Loucy (cell line): Measurements from ENCODE around the gene SPOCK1.

ENCODE experiments used
- H2AFZ ChIP-seq: fragments of 200-600 bp; sonication (generic); 2 replicates; pipeline ENCODE4 v1.6.0; 2016; ENCODE audit warnings: antibody characterized with exemption, mild to moderate bottlenecking, low read length, moderate library complexity
- H3F3A ChIP-seq: fragments of 200-600 bp; 2 replicates; pipeline ENCODE4 v1.6.0; 2016; ENCODE audit warnings: antibody characterized with exemption, low read depth, mild to moderate bottlenecking
- H3K27me3 ChIP-seq: fragments of 200-600 bp; sonication (generic); 2 replicates; pipeline ENCODE4 v1.6.1; 2014; ENCODE audit warnings: low read length, mild to moderate bottlenecking; ENCODE audit not compliant: insufficient read depth, poor library complexity, severe bottlenecking
- H3K36me3 ChIP-seq: fragments of 200-600 bp; sonication (generic); 2 replicates; pipeline ENCODE4 v1.6.1; 2016; ENCODE audit warnings: low read length; ENCODE audit not compliant: insufficient read depth
- H3K4me1 ChIP-seq: fragments of 200-600 bp; sonication (generic); 2 replicates; pipeline ENCODE4 v1.5.1; 2014; ENCODE audit warnings: low read length, mild to moderate bottlenecking; ENCODE audit not compliant: insufficient read depth, poor library complexity, severe bottlenecking
- H3K4me2 ChIP-seq: fragments of 200-600 bp; sonication (generic); 2 replicates; pipeline ENCODE4 v1.6.0; 2014; ENCODE audit warnings: antibody characterized with exemption, low read length, low read depth, mild to moderate bottlenecking; ENCODE audit not compliant: poor library complexity, severe bottlenecking
- H3K4me3 ChIP-seq: fragments of 200-600 bp; sonication (generic); 2 replicates; pipeline ENCODE4 v1.5.1; 2014; ENCODE audit warnings: low read length, mild to moderate bottlenecking, mixed read lengths; ENCODE audit not compliant: poor library complexity, severe bottlenecking
- H3K79me2 ChIP-seq: fragments of 200-600 bp; sonication (generic); 2 replicates; pipeline ENCODE4 v1.6.1; 2014; ENCODE audit warnings: low read length; ENCODE audit not compliant: insufficient read depth
- H3K9ac ChIP-seq: fragments of 200-600 bp; sonication (generic); 2 replicates; pipeline ENCODE4 v1.6.0; 2014; ENCODE audit warnings: mild to moderate bottlenecking, low read depth, low read length, moderate library complexity; ENCODE audit not compliant: poor library complexity, severe bottlenecking
- H3K9me2 ChIP-seq: fragments of 200-600 bp; sonication (generic); replicated peaks from 2 replicates; pipeline ENCODE4 v1.6.1; 2016; ENCODE audit warnings: low read depth, low read length, mixed read lengths
- H3K9me3 ChIP-seq: fragments of 200-600 bp; sonication (generic); 2 replicates; pipeline ENCODE4 v1.6.1; 2014; ENCODE audit warnings: mild to moderate bottlenecking, antibody characterized with exemption, low read length, low read depth; ENCODE audit not compliant: insufficient read depth
- H4K20me1 ChIP-seq: fragments of 200-600 bp; sonication (generic); 2 replicates; pipeline ENCODE4 v1.6.0; 2014; ENCODE audit warnings: antibody characterized with exemption, low read length, mild to moderate bottlenecking; ENCODE audit not compliant: insufficient read depth, poor library complexity, severe bottlenecking
- EZH2phosphoT487 ChIP-seq: fragments of 200-600 bp; IDR thresholded peaks from 2 replicates; pipeline ENCODE4 v1.6.1; 2018; ENCODE audit warnings: antibody characterized with exemption, mild to moderate bottlenecking, moderate library complexity, borderline replicate concordance
- TF ChIP-seq, protein P1 (sequence below): fragments of 200-600 bp; sonication (generic); conservative IDR thresholded peaks from 2 replicates; pipeline ENCODE4 v1.5.1; 2014; ENCODE audit warnings: mild to moderate bottlenecking, antibody characterized with exemption, low read length

SPOCK1 gene

DNA sequence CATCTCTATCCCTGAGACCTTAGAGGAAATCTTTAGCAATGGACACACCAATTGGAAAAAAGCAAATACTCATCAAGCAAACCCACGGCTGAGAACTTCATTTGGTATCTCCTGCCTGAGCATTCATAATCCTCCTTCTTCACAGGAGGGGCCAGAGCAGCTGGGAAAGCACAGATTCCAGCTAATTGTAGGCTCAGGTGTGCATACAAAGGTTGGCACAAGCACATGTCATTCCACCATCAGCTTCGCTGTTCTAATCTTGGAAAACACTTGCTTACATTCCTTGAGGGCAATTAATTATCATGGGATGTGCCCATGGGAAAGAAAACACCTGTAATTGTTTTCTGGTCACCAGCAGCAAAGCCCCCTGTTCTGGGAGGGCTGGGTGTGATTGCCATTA, 376.6 kb downstream of the SPOCK1 start:
- no peak overlapping the region for H3K4me3 ChIP-seq
- no peaks in the 10 kb centered on the region for H3F3A ChIP-seq
- no peaks in the 10 kb centered on the region for H4K20me1 ChIP-seq
- no peak overlapping the region for H3K4me2 ChIP-seq
- H2AFZ ChIP-seq, result no peak overlapping the region
- H3K36me3 ChIP-seq, result no peaks in the 10 kb centered on the region
- no peaks in the 10 kb centered on the region for H3K9me3 ChIP-seq
- no peaks in the 10 kb centered on the region for H3K27me3 ChIP-seq
- H3K9ac ChIP-seq, result no peak overlapping the region
- no peak for TF ChIP-seq EZH2phosphoT487
- TF ChIP-seq, protein P1, sequence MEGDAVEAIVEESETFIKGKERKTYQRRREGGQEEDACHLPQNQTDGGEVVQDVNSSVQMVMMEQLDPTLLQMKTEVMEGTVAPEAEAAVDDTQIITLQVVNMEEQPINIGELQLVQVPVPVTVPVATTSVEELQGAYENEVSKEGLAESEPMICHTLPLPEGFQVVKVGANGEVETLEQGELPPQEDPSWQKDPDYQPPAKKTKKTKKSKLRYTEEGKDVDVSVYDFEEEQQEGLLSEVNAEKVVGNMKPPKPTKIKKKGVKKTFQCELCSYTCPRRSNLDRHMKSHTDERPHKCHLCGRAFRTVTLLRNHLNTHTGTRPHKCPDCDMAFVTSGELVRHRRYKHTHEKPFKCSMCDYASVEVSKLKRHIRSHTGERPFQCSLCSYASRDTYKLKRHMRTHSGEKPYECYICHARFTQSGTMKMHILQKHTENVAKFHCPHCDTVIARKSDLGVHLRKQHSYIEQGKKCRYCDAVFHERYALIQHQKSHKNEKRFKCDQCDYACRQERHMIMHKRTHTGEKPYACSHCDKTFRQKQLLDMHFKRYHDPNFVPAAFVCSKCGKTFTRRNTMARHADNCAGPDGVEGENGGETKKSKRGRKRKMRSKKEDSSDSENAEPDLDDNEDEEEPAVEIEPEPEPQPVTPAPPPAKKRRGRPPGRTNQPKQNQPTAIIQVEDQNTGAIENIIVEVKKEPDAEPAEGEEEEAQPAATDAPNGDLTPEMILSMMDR, result no peak
- H3K9me2 ChIP-seq, result no peaks in the 10 kb centered on the region
- no peaks in the 10 kb centered on the region for H3K4me1 ChIP-seq
- H3K79me2 ChIP-seq, result no peaks in the 10 kb centered on the region

GRCh38 chr5:137122075-137122474, 377.1 kb downstream of the SPOCK1 start:
- Histone ChIP-seq H2AFZ (no peak overlapping the region), H3K79me2 (no peaks in the 10 kb centered on the region), H3K4me2 (no peak overlapping the region), H3K9me2 (no peaks in the 10 kb centered on the region), H3K4me1 (no peaks in the 10 kb centered on the region), H3K27me3 (no peaks in the 10 kb centered on the region), H3K9ac (no peak overlapping the region), H3F3A (no peaks in the 10 kb centered on the region), H3K9me3 (no peaks in the 10 kb centered on the region), H3K4me3 (no peak overlapping the region), H3K36me3 (no peaks in the 10 kb centered on the region), H4K20me1 (no peaks in the 10 kb centered on the region)
- TF ChIP-seq, protein P1, result no peak
- no peak for TF ChIP-seq EZH2phosphoT487

DNA sequence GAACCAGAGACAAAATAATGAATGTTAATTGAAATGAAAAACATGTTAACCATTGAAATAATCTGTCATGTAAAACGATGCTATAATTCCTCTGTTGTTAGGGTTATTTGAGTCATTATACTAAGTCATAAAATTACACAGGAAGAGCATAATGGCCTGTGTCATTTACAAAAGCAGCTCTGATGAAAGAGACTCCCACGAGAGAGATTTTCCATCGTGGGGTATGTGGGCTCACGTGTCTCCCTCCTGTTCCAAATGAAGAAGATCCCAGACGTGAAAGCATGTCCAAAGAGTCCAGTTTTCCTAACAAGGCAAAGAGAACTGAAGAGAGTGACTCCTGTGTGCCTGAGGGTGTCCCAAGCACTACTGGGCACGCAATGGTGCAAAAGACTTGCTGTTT, 379.8 kb downstream of the SPOCK1 start:
- Histone ChIP-seq H4K20me1 (no peaks in the 10 kb centered on the region), H3K27me3 (no peaks in the 10 kb centered on the region), H3K9me2 (no peaks in the 10 kb centered on the region), H3K4me3 (no peak overlapping the region), H3K4me1 (no peaks in the 10 kb centered on the region), H2AFZ (no peak overlapping the region), H3K9me3 (no peaks in the 10 kb centered on the region), H3K79me2 (no peaks in the 10 kb centered on the region), H3K9ac (no peak overlapping the region), H3K4me2 (no peak overlapping the region), H3F3A (no peaks in the 10 kb centered on the region), H3K36me3 (no peaks in the 10 kb centered on the region)
- no peak for TF ChIP-seq EZH2phosphoT487
- TF ChIP-seq, protein P1, result no peak
